Stimulated activated CD4-positive, alpha-beta T cell treated with anti-CD3 and anti-CD28 coated beads, TNF-alpha, amount 100 ng/mL, for 48 hours (primary cell): ENCODE measurements around the gene DGKE.
A peak's percentile ranks its signal among the peaks of the same experiment; 100 is the strongest.

Experiments used
- DNase-seq, 3 donors: peaks; one replicate each; pipeline ENCODE4 v3.0.0-alpha.2; 2020; ENCODE audit warnings: low read depth in 3 of 3

DGKE gene

DNA sequence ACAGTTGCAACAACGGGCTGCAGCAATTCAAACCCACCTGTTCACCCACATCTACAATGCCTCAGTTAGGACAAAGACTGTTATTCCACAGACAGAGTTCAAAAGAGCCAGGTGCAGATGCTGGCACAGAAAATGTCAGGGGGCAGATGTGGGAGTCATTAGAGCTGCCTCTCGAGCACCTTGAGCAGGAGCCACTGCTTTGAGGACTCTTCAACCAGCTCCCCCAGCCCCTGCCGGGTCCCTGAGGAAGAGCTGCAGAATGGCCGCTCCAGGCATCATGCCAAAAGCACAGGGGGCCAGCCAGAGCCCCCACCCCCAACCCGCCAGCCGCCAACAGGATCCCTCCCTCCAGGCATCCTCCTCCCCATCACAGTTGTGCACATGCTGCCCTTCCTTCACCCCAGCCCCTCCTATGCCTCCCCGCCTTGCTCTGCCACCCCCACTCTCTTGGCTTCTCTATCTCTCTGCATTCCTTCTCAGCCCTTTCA, 21.0 kb upstream of the DGKE start:
- no peak for DNase-seq

DNA sequence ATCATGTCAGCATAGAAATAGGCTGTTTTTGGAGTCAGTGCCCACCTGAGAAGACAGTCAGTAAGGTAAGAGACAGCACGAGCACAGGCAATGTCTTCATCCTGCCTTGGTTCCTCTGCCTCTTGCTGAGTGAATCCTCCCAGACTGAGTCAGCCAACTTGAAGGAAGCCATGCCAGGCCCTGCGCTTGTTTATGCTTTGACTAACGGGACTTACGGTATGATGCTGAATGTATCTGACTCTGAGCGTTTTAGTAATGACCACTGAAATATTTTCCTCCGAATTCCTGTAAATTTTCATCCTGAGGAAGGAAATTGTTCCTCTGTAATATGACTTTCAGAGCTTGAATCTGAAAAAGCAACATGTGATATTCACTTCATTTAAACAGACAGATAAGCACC, 18.2 kb upstream of the DGKE start:
- no peak for DNase-seq

DNA sequence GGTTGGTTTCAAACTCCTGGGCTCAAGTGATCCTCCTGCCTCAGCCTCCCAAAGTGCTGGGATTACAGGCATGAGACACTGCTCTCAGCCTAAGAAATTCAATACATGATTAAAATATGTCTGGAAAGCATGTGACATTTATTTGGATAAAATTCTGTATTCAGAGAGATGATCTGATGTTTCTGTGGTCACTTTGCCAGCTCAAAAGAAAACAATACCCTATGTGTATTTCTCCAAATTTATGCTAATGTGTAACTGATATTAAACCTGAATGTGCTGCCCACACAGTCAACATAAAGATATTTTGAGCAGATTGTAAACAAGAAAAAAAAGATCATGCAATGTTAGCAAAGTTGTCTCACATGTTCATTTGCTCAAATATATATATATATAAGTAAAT, 16.9 kb upstream of the DGKE start:
- DNase-seq = no peak

DNA sequence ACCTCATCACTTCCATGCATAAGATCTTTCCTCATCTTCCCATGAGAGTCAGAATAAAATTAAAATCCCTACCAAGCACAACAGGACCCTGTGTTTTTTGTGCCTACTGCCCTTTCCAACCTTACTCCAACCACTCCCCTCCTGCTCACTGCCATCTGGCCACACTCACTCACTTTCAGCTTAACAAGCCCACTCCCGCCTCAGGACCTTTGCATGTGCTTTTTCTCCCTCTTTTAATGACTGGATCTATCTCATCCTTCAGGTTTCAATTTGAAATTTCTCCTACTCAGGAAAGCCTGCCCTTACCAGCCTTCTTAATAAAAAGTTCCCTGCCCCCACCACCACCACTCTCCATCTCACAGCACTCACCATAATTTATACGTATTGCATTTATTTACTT, 14.9 kb upstream of the DGKE start:
- no peak for DNase-seq

DNA sequence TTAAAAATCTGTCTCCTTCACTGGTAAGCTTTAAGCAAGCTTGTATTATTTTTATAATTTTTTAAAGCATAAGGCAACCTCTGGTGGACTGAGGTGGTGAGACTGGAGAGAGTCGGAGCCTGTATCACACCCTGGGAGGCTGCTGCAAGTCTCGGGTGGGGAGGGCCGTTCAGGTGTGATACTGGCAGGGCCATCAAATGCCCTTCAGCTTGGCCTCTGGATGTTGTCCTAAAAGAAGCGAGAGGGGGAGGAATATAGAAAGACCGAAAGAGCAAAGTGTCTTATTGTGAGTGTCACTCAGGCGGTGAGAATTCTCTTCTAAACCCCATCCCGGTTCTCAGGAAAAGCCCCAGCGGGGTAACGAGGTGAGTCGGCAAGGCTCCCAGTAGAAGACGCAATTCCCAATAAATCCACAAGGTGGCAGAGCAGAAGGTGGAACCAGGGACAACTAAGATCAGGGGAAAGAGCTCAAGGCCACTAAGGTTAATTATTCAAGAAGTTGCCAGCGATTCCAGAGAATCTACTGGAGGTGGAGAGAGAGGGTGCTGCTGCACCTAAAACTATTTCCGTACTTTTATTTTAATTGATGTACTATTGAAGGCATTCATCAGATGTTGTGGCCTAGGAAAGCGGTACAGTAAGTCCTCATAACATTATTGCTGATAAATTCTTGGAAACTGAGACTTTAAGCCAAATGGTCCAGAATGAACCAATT, 14.4 kb upstream of the DGKE start:
- peak; percentile 54 to 71 (median 62) for DNase-seq

DNA sequence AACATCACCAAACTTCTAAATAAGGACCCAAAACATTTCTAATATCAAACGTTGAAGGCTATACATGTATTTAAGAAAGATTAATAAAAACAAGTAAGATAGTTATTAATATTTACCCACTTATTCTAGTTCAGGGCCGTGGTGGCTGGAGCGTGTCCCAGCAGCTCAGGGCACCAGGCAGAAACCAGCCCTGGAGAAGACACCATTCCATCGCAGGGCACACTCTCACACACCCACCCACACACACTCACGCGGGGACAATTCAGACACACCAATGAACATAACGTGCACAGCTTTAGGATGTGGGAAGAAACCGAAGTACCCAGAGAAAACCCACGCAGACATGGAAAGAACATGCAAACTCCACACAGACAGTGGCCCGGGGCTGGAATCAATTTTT, 13.7 kb upstream of the DGKE start:
- no peak for DNase-seq

DNA sequence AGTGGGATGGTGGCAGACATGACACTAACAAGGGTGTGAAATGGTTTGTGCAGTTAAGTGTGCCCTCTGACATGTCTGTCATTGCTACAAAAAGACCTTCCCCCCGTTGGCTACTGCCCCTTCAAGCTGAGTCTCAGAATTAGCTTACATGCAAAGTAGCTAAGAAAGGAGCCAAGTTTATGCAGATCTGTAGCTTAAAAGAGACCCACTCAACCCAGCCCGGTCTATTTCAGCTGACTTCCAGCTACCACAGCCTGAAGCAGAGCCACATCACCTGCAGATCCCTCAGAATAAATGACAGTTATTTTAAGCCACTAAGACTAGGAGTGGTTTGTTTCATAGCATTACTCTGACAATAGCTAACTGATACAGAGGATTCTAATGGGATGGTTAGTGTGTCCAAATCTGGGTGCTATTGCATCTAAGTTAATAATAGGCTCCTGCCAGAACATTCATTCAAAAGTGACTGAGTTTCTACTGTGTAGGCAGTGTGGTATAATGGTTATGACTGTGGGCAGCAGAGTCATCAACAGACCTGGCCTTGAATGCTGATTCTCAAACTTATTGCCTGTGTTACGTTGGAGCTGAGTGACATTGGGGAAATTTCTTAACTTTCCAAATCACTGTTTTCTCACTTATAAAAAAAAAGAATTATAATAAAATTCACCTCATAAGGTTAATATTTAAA, 12.0 kb upstream of the DGKE start:
- DNase-seq = no peak

DNA sequence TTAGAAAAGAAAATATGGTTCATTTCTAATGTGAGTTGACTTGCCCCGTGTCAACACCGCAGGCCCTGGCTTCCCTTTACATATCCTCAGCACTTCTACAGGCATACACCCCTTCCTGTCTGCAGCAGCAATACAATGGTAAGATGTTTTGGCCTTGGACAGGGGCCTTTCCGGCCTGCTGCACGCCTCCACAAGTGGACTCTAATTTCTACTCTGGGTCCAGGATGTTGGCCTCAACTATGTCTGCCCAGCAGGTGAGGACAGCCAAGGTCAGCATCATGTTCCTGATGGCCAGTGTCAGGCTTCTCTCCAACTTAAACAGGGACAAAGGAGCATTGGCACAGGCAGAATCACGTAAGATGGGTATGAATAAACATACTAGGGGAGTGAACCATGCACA, 11.2 kb upstream of the DGKE start:
- DNase-seq = no peak

DNA sequence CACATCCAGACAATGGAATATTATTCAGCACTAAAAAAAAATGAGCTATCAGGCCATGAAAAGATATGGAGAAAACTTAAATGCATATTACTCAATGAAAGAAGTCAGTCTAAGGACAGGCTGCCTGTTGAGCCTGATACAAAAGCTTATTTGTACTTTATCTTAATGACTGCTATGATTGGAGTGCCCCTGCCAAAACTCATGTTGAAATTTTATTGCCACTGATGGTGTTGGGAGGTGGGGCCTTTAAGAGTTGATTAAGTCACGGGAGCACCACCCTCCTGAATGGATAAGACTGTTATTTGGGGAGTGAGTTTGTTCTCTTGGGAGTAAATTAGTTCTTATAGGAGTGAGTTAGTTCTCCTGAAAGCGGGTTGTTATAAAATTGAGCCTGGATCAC, 10.1 kb upstream of the DGKE start:
- DNase-seq = no peak

DNA sequence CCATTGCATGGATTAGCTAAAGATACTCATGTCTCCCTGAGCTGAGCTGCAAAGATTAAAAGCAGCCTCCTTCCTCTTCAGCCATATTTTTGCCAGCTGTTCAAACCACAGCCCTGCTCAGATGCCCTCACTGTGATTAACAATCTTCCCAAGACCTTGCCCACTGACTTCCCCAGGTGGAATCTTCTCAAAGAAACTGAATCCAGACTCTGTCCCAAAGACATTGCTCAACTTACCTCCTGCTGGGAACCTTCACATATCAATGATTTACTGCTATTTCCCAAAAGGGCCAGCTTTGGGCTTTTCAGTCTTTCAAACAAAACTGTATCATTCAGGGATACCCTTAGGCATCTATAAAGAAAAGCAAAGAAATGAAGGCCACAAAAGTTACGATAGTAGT, 9.4 kb upstream of the DGKE start:
- no peak for DNase-seq

DNA sequence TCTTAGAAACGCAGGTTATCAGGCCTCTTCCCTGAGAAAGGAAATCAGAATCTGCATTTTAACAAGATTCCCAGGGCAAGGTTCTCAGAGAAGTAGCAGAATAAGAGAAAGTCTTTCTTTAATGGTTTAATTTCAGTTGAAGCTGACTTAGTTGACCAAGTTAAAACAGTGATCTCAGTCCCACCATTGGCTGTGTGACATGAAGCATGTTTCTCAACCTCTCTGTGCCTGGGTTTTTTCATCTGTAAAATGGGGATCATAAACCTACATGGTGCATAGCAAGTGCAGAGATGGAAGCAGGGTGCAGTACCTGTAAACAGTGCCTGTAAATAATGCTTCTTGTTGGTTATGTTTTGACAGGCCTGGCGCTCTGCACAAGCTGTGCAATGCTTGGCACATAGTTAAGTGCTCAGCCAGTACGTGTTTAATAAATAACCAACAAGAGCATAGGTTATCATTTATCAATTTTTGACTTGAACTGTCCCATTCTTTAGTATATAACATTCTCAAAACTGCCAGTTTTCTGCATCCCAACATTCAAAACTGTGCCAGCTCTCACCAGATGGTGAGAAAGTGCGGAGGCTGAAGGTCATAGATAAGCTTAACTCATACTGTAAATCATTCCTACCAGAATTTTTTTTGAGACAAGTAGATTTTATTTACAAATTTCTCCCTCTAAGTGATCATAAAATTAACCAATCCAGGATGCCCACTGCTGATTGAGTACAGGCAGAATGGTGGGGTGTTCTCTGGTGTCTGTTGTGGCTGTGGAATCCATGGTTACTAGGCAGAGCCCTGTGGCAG, 7.1 kb upstream of the DGKE start:
- DNase-seq = no peak

DNA sequence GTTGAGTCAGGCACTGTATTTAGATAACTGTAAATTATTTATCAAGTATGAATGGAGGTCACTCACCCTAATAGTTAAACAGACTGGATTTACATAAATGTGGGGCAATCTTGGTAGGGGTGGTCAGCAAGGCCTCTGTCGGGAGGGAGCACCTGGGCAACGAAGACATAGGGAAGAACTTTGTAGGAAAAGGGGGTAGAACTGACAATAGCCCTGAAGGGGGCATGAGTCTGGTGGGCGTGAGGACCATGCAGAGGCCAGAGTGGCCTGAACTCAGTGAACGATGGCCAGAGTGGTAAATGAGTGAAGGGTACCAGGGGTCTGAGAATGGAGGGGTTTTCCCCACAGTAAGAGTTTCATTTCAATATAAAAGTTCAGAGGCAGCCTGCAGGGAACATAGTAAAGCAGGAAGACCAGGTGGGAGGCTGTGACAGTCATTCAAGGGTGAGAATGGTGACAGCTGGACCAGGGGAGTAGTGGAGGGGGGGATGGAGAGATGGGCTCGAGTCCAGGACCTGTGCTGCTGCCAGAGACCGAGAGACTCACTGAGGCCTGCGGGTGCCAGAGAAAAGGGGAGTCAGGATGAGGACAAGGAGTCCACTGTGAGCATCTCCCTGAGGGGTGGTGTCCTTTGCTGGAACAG, 3.1 kb upstream of the DGKE start:
- no peak for DNase-seq

DNA sequence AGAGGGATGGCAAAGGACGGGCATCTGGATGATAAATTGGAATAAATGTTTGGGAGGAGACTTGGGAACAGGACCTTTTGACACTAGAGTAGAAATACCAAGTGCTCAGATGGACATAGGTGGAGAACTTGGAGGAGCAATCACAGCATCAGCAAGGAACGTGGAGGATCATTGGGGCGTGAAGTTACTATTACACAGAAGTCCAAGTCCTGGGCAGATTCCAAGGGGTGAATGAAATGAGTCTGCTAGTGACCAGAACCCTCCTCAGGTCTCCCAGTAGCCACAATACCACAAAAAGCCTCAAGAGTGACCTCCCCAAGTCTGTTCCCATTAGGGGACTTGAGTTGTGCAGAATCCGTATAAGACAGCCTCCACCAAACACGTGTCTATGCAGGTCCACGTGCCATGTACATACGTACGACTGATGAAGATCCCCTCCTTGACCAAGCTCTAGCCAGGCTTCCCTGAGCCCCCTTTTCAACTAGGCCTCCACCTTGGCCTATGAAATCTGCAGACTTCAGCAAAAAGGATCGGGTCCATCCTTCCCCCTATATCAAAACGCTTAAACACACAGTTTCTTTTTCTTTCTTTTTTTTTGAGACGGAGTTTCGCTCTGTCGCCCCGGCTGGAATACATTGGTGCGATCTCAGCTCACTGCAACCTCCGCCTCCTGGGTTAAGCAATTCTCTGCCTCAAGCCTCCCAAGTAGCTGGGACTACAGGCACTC, 2.4 kb upstream of the DGKE start:
- no peak for DNase-seq

DNA sequence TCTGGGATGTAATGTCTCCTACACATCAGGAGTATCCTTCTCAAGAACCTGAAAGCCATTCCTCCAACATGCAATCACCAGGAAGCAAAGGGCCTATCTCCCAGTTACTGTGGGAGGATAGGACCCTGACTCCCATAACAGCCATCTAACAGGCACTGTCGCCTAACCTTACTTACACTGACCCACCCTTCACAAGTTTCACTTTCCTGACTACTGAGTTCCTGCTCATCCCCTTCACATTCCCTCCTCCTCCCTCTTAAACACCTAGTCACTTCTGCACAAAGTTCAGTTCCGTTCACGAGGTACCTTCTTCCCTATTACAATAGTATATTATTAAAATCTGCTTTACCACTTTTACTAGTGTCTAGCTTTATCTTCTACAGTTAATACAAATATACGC, 1.5 kb upstream of the DGKE start:
- no peak for DNase-seq

DNA sequence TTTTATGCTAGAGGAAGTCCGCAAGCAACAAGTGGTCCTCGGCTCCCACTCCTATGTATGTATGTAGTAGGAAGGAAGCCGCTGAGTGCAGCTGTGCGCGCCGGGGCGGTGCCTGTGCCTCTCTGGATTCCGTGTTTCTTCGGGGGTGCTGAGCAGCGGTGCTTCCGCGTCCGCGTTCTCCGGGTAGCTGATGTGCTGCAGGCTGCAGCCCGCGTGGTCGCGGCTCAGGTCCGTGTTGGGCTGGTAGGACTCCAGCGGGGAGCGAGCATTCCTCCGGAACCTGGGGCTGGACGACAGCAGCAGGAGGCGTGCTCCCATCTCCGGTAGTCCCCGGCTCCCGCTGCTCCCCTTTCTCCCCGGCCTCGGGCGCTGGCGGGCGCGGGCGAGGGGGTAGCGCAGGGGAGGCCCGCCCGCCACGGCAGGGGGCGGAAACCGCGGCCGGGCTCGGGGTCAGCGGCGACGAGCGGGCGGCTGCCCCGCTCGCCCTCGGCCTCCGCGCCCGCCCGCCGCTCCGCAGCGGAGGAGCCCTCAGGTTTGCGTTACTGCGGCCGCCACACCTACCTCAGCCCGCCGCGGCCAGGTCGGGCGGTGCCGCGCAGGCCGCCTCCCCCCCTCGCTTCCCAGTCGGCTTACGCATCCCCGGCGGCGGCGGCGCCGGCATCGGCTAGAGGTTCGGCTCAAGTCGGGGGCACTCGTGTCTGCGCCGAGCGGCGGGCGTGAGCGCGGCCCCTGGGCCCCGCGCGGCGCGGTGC, 718 bp upstream of the DGKE start:
- DNase-seq = peak; percentile 28 to 49 (median 46)

DNA sequence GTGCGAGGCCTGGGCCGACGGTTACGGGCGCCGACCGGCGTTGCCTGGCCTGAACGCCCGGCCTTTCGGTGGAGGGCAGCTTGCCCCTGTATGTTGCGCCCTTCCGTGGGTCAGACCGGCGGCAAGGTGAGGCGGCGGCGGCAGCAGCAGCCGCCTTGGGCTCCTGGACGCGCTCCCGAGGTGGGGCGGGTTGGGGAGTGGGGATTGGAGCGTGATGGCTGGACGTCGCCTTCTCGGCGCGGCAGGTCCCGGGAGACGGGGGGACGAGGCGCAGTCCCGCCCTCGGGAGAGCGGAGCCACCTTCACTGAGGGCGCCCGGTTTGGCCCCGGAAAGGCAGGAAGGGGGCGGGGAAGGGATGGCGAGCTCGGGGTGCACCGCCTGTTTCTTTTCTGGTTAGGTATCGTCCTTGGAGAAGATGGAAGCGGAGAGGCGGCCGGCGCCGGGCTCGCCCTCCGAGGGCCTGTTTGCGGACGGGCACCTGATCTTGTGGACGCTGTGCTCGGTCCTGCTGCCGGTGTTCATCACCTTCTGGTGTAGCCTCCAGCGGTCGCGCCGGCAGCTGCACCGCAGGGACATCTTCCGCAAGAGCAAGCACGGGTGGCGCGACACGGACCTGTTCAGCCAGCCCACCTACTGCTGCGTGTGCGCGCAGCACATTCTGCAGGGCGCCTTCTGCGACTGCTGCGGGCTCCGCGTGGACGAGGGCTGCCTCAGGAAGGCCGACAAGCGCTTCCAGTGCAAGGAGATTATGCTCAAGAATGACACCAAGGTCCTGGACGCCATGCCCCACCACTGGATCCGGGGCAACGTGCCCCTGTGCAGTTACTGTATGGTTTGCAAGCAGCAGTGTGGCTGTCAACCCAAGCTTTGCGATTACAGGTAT, 671 bp downstream of the DGKE start:
- DNase-seq = peak; percentile 38 to 66 (median 61)

DNA sequence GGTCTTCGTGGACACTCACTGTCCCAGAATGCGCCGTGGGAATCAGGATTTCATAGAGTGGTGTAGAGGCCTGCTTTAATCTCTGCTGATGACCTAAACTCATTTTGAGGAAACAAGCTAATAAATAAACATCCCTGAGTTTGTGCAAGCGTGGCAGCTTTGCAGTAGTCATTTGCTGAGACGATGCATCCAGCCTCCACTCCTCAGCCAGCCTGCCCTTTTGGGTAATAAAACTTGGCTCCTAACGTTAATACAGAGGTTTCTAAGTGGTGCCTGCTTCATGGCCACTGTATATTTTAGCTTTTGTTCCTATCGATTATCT, 1.3 kb downstream of the DGKE start:
- no peak for DNase-seq

DNA sequence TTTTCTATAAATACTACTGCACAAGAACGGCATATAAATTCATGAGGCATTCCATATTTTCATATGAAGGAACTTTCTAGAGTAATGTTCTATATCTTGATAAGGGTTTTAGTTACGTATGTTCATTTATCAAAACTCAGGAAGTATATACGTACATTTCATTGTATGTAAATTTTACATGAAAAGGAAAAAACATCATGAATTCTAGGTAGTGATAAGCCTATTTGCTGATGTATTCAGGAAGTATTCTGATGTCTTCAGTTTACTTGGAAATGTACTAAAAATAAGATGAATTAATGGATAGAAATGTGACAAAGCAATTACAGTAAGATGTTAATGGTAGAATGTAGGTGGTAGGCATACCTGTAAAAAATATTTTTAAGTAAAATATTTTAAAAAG, 4.7 kb downstream of the DGKE start:
- DNase-seq = no peak

DNA sequence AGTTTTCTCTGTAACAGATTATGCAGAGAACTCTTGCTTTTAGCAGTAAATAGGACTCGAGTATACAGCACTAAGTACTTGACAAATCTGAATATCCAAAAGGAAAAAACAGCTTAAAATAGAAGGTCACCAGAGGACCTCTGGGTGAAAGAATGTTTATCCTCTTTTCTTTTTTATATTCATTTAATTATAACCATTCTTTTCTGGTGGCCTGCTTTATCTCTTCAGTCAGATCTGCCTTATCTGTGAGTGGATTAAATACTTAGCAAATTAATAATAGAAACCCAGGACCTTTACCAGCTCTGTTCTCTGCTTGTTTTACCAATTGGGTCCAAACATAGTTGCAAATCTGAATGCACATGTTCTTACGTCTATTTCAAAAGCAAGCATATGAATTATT, 8.6 kb downstream of the DGKE start:
- DNase-seq = no peak

DNA sequence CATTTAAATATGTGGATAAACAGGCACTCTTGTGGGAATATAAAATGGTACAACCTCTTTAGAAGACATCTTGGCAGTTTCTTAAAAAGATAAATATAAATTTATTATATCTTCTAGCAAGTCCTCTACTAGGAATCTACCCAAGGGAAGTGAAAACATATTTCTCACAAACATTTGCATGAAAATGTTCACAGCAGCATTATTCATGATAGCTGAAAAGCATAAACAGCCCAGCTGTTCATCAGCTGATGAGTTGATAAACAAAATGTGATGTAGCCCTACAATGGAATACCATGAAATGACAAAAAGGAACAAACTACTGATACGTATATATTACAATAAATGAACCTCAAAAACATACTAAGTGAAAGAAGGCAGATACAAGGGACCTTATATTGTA, 12.0 kb downstream of the DGKE start:
- DNase-seq = no peak
